ENCODE data around the gene TCF25. TPM values are rescaled to one million over a fixed set of nuclear protein-coding genes. Genes with fewer than 3 reads are reported as not detected.
"Not testable (repeated sequence)": the region's sequence is repeated elsewhere in the genome, so short reads cannot be mapped to it uniquely, and the experiment has no call there.

Gene TCF25
- total and polyA plus RNA-seq, 10 donors: 113 to 412 (median 251) TPM

DNA sequence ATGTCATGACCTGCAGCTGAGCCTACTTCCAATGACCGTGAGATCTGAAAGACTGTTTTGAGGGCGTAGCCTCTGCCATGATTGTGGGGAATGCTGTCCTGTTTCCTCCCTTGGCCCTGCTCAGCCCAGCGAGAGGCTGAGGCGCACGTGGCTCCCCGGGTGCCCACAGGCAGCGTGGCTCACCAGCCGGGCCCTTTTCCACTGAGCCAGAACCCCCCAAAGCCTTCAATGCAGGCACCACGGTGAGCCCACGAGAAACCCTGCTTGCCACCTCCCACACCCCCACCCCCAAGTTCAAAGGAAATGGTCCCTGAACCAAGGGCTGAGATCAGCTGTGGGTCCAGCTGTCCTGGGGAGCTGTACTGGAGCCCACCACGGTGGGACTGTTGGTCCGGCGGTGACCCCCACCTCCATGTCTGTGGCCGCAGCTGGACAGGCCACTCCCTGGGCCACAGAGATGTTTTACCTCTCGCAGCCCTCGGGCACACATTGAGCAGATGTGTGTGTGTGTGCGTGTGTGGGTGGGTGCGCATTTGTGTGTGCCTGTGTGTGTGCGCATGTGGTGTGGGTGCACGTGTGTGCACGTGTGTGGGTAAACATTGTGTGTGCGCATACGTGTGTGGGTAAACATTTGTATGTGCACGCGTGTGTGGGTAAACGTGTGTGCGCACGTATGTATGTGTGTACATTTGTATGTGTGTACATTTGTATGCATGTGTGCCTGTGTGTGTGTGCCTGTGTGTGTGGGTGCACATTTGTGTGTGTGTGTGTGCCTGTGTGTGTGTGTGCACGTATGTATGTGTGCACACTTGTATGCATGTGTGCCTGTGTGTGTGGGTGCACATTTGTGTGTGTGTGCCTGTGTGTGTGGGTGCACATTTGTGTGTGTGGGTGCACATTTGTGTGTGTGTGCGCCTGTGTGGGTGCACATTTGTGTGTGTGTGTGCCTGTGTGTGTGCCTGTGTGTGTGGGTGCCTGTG, 40.3 kb downstream of the TCF25 start:
- Histone ChIP-seq H3K36me3 (peaks cover 0 to 51% (median 28%) of the 10 kb centered on the region in 6 donors), H3K4me3 (no peak overlapping the region), H3K27me3 (replicated peaks in 1 of 7) (peaks cover 0 to 16% (median 6%) of the 10 kb centered on the region in 7 donors), H3K27ac (no peak overlapping the region), H3K9me3 (no peaks in the 10 kb centered on the region), H3K4me1 (peaks cover 14 to 29% (median 27%) of the 10 kb centered on the region in 6 donors)
- 82 to 95% (median 87%) methylated on average over 20 to 30 of the region's 30 CpGs for WGBS, 5 donors
- no peak for DNase-seq
- TF ChIP-seq POLR2AphosphoS5 (IDR thresholded peaks at IDR 0.05) (peak; percentile 48 to 69 (median 50)), POLR2A (IDR thresholded peaks at IDR 0.05) (no peak)
- TF ChIP-seq, protein P1, sequence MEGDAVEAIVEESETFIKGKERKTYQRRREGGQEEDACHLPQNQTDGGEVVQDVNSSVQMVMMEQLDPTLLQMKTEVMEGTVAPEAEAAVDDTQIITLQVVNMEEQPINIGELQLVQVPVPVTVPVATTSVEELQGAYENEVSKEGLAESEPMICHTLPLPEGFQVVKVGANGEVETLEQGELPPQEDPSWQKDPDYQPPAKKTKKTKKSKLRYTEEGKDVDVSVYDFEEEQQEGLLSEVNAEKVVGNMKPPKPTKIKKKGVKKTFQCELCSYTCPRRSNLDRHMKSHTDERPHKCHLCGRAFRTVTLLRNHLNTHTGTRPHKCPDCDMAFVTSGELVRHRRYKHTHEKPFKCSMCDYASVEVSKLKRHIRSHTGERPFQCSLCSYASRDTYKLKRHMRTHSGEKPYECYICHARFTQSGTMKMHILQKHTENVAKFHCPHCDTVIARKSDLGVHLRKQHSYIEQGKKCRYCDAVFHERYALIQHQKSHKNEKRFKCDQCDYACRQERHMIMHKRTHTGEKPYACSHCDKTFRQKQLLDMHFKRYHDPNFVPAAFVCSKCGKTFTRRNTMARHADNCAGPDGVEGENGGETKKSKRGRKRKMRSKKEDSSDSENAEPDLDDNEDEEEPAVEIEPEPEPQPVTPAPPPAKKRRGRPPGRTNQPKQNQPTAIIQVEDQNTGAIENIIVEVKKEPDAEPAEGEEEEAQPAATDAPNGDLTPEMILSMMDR (IDR thresholded peaks at IDR 0.05 in 8 of 11, conservative IDR thresholded peaks at IDR 0.05 in 3 of 11): no peak
- intact Hi-C loops (cut with DNase I; ENCODE audit: low total_unique reads): no loop called here

DNA sequence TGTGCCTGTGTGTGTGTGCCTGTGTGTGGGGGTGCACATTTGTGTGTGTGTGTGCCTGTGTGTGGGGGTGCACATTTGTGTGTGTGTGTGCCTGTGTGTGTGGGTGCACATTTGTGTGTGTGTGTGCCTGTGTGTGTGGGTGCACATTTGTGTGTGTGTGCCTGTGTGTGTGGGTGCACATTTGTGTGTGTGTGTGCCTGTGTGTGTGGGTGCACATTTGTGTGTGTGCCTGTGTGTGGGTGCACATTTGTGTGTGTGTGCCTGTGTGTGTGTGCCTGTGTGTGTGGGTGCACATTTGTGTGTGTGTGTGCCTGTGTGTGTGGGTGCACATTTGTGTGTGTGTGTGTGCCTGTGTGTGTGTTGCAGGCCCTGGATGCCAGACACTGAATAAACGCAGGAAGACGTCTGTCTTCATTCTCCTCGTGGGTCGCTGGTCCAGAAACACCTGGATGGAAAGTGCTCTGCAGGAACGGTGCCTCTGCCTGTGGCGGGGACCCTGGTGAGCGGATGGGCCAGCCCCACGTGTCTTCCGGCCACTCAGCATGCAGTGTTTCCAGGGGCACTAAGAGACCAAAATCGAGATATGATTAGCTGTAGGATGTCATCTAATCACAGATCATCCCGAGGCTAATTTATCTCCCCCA, 41.4 kb downstream of the TCF25 start:
- intact Hi-C loops (cut with DNase I; ENCODE audit: low total_unique reads): not testable (repeated sequence)
- 55 to 77% (median 64%) methylated on average over 10 to 11 of the region's 11 CpGs for WGBS, 5 donors
- TF ChIP-seq POLR2AphosphoS5 (IDR thresholded peaks at IDR 0.05): peak in 1 of 3 donors; percentile 8

DNA sequence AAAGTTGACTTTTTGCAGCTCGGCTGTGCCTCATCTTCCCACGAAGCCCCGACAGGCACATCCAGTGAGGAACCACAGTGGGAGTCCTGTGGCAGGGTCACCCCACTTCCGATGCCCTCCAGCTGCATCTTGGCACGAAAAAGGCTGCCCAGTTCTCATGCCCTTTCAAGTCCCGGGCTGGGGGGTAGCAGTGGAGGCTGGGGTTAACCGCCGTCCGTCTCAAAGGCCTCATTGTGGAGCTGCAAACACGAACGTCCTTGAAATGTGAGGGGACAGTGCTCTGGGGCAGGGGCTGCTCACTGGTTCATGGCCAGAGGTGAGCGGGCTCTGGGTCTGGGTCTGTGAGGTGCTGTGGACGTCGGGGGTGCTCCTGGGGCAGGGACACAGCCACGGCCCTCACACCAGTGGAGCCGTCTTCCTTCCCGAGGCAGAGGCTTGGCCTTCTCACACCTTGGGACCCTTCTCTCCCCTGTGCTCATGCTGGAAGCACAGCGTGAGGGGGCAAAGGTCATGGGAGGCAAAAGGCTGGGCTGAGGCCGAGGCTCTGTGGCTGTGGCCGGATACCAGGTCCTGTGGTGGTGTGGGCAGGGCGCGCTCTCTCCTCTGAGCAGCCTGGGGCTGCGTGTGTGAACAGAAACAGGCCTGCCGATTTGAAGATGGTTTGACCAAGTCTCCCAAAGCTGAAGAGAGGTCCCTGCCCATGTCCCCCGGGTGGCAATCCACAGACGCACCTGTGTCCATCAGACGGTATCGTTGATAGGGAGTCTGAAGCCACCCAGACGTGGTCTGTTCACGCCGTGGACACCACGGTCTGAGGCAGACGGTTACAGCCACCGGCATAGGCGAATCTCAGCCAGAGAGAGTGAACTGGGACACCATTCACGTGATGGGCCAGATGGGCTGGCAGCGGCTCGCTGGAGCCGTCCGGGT, 42.2 kb downstream of the TCF25 start:
- no peak for DNase-seq
- 84 to 87% (median 85%) methylated on average over 18 to 40 of the region's 40 CpGs for WGBS, 5 donors
- TF ChIP-seq POLR2A (IDR thresholded peaks at IDR 0.05) (no peak), POLR2AphosphoS5 (IDR thresholded peaks at IDR 0.05) (peak in 2 of 3 donors; percentile 38 to 70)
- TF ChIP-seq, protein P1 (IDR thresholded peaks at IDR 0.05 in 8 of 11, conservative IDR thresholded peaks at IDR 0.05 in 3 of 11): no peak
- intact Hi-C loops (cut with DNase I; ENCODE audit: low total_unique reads): no loop called here
- no peak overlapping the region for H3K27ac ChIP-seq
- H3K27me3 ChIP-seq (replicated peaks in 1 of 7): peaks cover 0 to 35% (median 21%) of the 10 kb centered on the region in 7 donors
- peaks cover 17 to 37% (median 29%) of the 10 kb centered on the region in 6 donors for H3K4me1 ChIP-seq
- peaks cover 0 to 32% (median 17%) of the 10 kb centered on the region in 6 donors for H3K36me3 ChIP-seq
- H3K9me3 ChIP-seq: no peaks in the 10 kb centered on the region
- no peak overlapping the region for H3K4me3 ChIP-seq

More for the DNA sequence above, 41.4 kb downstream of the TCF25 start:
- Histone ChIP-seq H3K4me1 (peaks cover 17 to 36% (median 36%) of the 10 kb centered on the region in 6 donors), H3K36me3 (peaks cover 0 to 40% (median 22%) of the 10 kb centered on the region in 6 donors), H3K27me3 (replicated peaks in 1 of 7) (peaks cover 0 to 26% (median 16%) of the 10 kb centered on the region in 7 donors)
- DNase-seq, H3K27ac ChIP-seq, H3K4me3 ChIP-seq, H3K9me3 ChIP-seq: not testable (repeated sequence)

Data from spleen (tissue), 11 donors.